GM18868 (cell line): ENCODE results near the gene KRTAP5-4.
"Not testable (repeated sequence)": the region's sequence is repeated elsewhere in the genome, so short reads cannot be mapped to it uniquely, and the experiment has no call there.

ENCODE experiments used
- ATAC-seq: cut with Tn5 transposase; IDR thresholded peaks from one replicate; pipeline ENCODE4 v1.9.1; 2021; ENCODE audit warnings: mild to moderate bottlenecking, moderate library complexity; ENCODE audit not compliant: unreplicated experiment

Gene KRTAP5-4

GRCh38 chr11:1604181-1604580, 17.8 kb downstream of the KRTAP5-4 start:
- ATAC-seq = no peak

- no peak for ATAC-seq
These were observed 18.3 kb downstream of the KRTAP5-4 start for GRCh38 chr11:1603629-1604028.

- ATAC-seq = not testable (repeated sequence)
These were observed 20.3 kb downstream of the KRTAP5-4 start for GRCh38 chr11:1601663-1602062.

- no peak for ATAC-seq
These were observed 21.3 kb downstream of the KRTAP5-4 start for GRCh38 chr11:1600626-1601025.

- ATAC-seq = no peak
These were observed 23.1 kb downstream of the KRTAP5-4 start for GRCh38 chr11:1598816-1599215.

GRCh38 chr11:1598406-1598805, 23.5 kb downstream of the KRTAP5-4 start:
- not testable (repeated sequence) for ATAC-seq

GRCh38 chr11:1597994-1598380, 24.0 kb downstream of the KRTAP5-4 start, which contains the start of gene KRTAP5-2:
Gene KRTAP5-2, minus strand, starts transcription at chr11:1598294. Its CDS starts 44 bp downstream, at chr11:1598250.
- no peak for ATAC-seq

- no peak for ATAC-seq
These were observed 24.5 kb downstream of the KRTAP5-4 start for GRCh38 chr11:1597331-1597993.

GRCh38 chr11:1596576-1597121, 25.3 kb downstream of the KRTAP5-4 start:
- not testable (repeated sequence) for ATAC-seq

GRCh38 chr11:1595994-1596575, 25.9 kb downstream of the KRTAP5-4 start:
- ATAC-seq = not testable (repeated sequence)

- ATAC-seq = no peak
These were observed 29.3 kb downstream of the KRTAP5-4 start for GRCh38 chr11:1592628-1593027.

- no peak for ATAC-seq
These were observed 31.9 kb downstream of the KRTAP5-4 start for GRCh38 chr11:1589996-1590395.

GRCh38 chr11:1589191-1589963, 32.6 kb downstream of the KRTAP5-4 start:
- ATAC-seq = not testable (repeated sequence)

- ATAC-seq = no peak
These were observed 35.2 kb downstream of the KRTAP5-4 start for GRCh38 chr11:1586699-1587098.

GRCh38 chr11:1584661-1585370, 37.1 kb downstream of the KRTAP5-4 start, which contains the start of gene KRTAP5-1:
Gene KRTAP5-1, minus strand, starts transcription at chr11:1585283. Its CDS starts 34 bp downstream, at chr11:1585249.
- not testable (repeated sequence) for ATAC-seq

- ATAC-seq = not testable (repeated sequence)
These were observed 39.0 kb downstream of the KRTAP5-4 start for GRCh38 chr11:1582909-1583308.

GRCh38 chr11:1581976-1582375, 40.0 kb downstream of the KRTAP5-4 start:
- ATAC-seq = no peak

- ATAC-seq = no peak
These were observed 45.1 kb downstream of the KRTAP5-4 start for GRCh38 chr11:1576825-1577224.

- not testable (repeated sequence) for ATAC-seq
These were observed 46.2 kb downstream of the KRTAP5-4 start for GRCh38 chr11:1575756-1576155.

- no peak for ATAC-seq
These were observed 47.0 kb downstream of the KRTAP5-4 start for GRCh38 chr11:1574933-1575242.
